Measurements from ENCODE around the gene BRD1. TPM values are rescaled to one million over a fixed set of nuclear protein-coding genes. Genes with fewer than 3 reads are reported as not detected.

Gene BRD1
- total RNA-seq, 3 donors from 2014 or later = 33.4 to 51.3 (median 48.4) TPM

DNA sequence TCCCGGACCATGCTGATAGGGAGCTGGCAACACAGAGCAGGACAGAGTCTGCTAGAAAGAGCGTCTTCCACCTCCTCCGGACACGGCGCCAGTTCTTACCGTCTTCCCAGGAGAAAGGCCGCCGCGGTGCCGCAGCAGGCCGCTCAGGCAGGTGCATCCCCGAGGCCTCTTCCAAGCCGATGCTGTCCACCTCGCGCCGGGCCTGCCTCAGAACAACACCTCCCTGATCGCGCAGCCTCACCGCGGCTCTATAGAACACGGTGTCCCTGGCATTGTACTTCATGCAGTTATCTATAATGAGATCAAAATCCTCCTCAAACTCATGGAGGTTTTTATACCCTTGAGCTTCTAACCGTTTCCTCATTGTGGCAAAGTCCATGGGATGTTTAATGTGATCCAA lies 30.0 kb downstream of the BRD1 start:
- ATAC-seq (no peak), DNase-seq (no peak)
- Histone ChIP-seq H3K4me1 (ENCODE audit: low read depth) (no peaks in the 10 kb centered on the region), H3K9me3 (no peaks in the 10 kb centered on the region), H3K4me3 (no peak overlapping the region), H3K36me3 (ENCODE audit: low read depth) (peaks cover 18% of the 10 kb centered on the region)
- intact Hi-C loops (cut with DNase I, micrococcal nuclease) = no loop called here
- TF ChIP-seq, protein P1, sequence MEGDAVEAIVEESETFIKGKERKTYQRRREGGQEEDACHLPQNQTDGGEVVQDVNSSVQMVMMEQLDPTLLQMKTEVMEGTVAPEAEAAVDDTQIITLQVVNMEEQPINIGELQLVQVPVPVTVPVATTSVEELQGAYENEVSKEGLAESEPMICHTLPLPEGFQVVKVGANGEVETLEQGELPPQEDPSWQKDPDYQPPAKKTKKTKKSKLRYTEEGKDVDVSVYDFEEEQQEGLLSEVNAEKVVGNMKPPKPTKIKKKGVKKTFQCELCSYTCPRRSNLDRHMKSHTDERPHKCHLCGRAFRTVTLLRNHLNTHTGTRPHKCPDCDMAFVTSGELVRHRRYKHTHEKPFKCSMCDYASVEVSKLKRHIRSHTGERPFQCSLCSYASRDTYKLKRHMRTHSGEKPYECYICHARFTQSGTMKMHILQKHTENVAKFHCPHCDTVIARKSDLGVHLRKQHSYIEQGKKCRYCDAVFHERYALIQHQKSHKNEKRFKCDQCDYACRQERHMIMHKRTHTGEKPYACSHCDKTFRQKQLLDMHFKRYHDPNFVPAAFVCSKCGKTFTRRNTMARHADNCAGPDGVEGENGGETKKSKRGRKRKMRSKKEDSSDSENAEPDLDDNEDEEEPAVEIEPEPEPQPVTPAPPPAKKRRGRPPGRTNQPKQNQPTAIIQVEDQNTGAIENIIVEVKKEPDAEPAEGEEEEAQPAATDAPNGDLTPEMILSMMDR (IDR thresholded peaks at IDR 0.05) = no peak

DNA sequence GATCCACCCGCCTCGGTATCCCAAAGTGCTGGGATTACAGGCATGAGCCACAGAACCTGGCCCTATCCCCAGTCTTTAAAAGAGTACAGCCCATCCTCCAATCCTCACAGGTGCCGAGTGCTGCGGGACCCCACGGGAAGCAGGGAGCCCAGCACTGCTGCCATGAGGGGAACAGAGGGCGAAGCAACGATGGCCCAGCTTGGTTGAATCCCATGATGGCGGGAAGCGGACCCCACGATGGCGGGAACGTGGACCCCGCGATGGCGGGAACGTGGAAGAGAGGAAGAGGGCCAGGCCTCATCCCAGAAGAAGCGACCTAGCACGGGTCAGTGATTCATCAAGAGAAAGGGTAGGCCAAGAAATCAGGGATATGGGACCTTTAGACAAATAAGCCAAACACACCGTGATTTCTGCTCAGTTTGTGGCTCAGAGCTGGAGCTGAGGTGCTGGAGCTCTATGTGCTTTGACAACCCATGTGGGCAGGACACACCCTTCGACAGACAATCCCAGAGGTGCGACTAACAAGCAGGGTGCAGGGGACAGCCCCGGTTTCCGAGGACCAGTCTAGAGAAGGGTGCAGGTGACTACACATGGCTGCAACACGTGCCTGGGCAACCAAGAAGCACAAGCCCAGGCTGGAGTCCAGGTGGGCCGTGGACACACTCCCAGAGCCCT lies 30.9 kb downstream of the BRD1 start:
- H3K4me1 ChIP-seq (ENCODE audit: low read depth) = no peaks in the 10 kb centered on the region

DNA sequence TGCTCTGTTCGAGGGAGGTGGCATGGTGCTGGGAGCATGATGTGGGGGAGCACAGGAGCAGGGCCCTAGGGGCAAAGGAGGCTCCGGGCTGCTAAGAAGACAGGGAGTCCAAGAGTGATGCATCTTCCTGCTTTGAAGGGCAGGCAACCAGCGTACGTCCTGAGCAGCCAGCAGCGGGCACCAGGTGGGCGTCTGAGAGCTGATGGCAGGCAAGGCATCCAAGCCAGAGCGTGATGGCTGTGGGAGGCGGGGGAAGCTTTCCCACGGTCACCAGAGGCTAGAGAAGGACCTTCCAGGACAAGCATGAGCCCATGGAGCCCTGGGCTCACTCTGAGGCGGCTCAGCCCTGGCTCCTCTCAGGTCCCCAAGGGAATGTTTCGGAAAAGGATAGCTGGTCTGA lies 32.2 kb downstream of the BRD1 start:
- peaks cover 2% of the 10 kb centered on the region for H3K4me1 ChIP-seq (ENCODE audit: low read depth)
- TF ChIP-seq, protein P1 (IDR thresholded peaks at IDR 0.05) = no peak
- DNase-seq (no peak), ATAC-seq (no peak)
- no peaks in the 10 kb centered on the region for H3K9me3 ChIP-seq
- intact Hi-C loops (cut with DNase I, micrococcal nuclease) = no loop called here
- no peak overlapping the region for H3K4me3 ChIP-seq
- peaks cover 21% of the 10 kb centered on the region for H3K36me3 ChIP-seq (ENCODE audit: low read depth)

More for the DNA sequence above, 30.9 kb downstream of the BRD1 start:
- H3K4me3 ChIP-seq = no peak overlapping the region
- TF ChIP-seq, protein P1 (IDR thresholded peaks at IDR 0.05) = no peak
- DNase-seq (no peak), ATAC-seq (no peak)
- no peaks in the 10 kb centered on the region for H3K9me3 ChIP-seq
- H3K36me3 ChIP-seq (ENCODE audit: low read depth) = peaks cover 21% of the 10 kb centered on the region
- intact Hi-C loops (cut with DNase I, micrococcal nuclease) = no loop called here

DNA sequence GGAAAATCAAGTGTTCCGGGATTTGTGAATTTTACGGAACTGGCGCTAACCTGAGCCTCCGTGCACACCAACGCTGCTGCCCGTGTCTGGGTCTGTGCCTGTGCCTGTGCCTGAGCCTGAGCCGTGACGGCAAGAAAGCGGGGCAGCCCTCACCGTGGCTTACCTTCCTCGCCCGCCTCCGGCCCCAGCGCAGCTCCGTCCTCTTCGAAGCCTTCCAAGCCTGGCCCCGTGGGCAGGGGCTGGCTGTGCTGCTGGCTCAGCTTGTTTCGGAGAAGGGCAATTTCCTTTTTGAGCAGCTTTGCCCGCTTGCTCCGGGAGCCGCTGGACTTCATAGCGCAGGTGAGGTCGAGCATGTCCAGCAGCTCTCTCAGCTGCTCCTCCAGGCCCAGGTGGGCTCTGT lies 33.8 kb downstream of the BRD1 start:
- peaks cover 14% of the 10 kb centered on the region for H3K4me1 ChIP-seq (ENCODE audit: low read depth)
- DNase-seq (no peak), ATAC-seq (no peak)
- H3K36me3 ChIP-seq (ENCODE audit: low read depth) = peaks cover 21% of the 10 kb centered on the region
- TF ChIP-seq, protein P1 (IDR thresholded peaks at IDR 0.05) = no peak
- no peaks in the 10 kb centered on the region for H3K9me3 ChIP-seq
- intact Hi-C loops (cut with DNase I, micrococcal nuclease) = no loop called here
- no peak overlapping the region for H3K4me3 ChIP-seq

DNA sequence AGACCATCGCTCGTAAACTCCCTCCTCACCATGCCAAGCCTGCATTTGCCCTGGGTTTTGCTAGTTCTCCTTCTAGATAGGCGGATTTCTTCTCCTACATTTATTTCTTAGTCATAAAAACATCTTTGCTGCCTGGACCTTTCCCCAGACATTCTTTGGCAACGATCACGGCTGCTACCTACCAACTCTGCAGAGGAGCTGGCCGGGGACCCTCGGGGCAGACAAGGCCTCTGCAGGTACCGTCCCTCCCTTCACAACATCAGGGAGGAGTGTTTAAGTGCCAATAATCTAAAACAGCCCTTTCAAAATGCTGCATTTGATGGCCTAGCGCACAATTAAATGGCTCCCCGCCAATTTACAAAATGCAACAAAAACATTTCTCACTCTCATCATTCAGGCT lies 34.4 kb downstream of the BRD1 start:
- TF ChIP-seq, protein P1 (IDR thresholded peaks at IDR 0.05) = no peak
- DNase-seq (no peak), ATAC-seq (no peak)
- intact Hi-C loops (cut with DNase I, micrococcal nuclease) = no loop called here
- peaks cover 20% of the 10 kb centered on the region for H3K4me1 ChIP-seq (ENCODE audit: low read depth)
- H3K36me3 ChIP-seq (ENCODE audit: low read depth) = peaks cover 21% of the 10 kb centered on the region
- no peaks in the 10 kb centered on the region for H3K9me3 ChIP-seq
- no peak overlapping the region for H3K4me3 ChIP-seq

Data from mucosa of descending colon (tissue), 3 donors.